LNCaP clone FGC (cell line): Measurements from ENCODE around the gene ARSJ.
"Not testable (repeated sequence)": the region's sequence is repeated elsewhere in the genome, so short reads cannot be mapped to it uniquely, and the experiment has no call there.

Source experiments
- DNase-seq: peaks from one replicate; pipeline ENCODE4 v3.0.0-alpha.2; 2011; ENCODE audit warnings: low read depth
- H3K4me3 ChIP-seq: 2 replicates; pipeline ENCODE4 v1.5.1; 2011; ENCODE audit warnings: mild to moderate bottlenecking, low read depth, low read length, control low read depth
- TF ChIP-seq, protein P1 (sequence below): IDR thresholded peaks from 2 replicates; pipeline ENCODE4 v1.5.1; 2012; ENCODE audit warnings: mild to moderate bottlenecking; ENCODE audit not compliant: control insufficient read depth, insufficient read depth; ENCODE audit errors: extremely low read depth

The ARSJ gene

DNA sequence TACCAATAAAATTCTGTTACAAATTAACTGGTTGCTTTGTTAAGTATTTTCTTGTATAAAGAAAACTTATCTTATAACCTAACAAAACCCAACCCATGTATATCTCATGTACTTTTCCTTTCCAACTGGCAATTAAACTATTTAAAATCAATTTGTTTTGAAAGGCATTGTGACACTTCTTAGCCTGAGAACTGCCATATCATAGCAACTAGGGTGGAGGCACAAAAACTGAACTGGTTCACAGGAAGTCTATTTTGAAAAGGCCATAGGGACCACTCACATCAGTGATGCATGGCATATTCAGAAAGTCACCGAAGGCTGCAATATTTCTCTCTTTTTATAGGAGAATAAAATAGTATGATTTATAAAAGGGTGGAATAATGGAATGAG lies 40.5 kb upstream of the ARSJ start:
- TF ChIP-seq, protein P1, sequence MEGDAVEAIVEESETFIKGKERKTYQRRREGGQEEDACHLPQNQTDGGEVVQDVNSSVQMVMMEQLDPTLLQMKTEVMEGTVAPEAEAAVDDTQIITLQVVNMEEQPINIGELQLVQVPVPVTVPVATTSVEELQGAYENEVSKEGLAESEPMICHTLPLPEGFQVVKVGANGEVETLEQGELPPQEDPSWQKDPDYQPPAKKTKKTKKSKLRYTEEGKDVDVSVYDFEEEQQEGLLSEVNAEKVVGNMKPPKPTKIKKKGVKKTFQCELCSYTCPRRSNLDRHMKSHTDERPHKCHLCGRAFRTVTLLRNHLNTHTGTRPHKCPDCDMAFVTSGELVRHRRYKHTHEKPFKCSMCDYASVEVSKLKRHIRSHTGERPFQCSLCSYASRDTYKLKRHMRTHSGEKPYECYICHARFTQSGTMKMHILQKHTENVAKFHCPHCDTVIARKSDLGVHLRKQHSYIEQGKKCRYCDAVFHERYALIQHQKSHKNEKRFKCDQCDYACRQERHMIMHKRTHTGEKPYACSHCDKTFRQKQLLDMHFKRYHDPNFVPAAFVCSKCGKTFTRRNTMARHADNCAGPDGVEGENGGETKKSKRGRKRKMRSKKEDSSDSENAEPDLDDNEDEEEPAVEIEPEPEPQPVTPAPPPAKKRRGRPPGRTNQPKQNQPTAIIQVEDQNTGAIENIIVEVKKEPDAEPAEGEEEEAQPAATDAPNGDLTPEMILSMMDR: no peak
- no peak overlapping the region for H3K4me3 ChIP-seq
- no peak for DNase-seq

DNA sequence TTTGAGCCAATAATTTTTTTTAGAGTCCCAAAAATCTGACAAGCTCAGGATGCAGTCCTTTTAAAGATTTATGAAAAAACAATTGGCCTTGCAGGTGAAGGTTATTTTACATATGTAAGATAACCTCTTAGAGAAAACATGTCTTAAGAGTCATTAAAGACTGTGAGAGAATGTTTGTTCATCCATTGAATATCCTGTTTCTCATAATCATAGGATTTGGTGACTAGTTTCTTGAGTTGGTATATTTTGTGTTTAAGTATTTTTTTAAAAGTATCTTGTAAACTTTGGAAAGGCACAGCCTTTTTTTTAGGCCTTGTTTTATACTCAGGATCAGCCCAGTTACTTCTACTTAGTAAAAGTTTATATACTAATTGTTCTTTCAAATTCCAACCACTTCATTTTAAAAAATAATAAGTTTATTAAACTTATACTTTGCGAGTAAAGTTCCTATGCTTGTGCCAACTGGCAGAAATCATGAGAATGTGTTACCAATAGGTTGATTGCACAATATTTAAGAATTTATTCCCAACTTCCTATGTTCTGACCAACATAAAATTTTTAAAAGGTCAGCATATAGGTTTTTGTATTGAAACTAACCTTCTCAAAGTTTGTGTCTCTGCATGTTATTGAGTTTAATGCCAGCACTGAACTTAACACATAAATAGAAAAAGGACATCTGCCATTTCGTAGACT lies 40.0 kb upstream of the ARSJ start:
- TF ChIP-seq, protein P1: no peak
- DNase-seq: no peak
- H3K4me3 ChIP-seq: no peak overlapping the region

DNA sequence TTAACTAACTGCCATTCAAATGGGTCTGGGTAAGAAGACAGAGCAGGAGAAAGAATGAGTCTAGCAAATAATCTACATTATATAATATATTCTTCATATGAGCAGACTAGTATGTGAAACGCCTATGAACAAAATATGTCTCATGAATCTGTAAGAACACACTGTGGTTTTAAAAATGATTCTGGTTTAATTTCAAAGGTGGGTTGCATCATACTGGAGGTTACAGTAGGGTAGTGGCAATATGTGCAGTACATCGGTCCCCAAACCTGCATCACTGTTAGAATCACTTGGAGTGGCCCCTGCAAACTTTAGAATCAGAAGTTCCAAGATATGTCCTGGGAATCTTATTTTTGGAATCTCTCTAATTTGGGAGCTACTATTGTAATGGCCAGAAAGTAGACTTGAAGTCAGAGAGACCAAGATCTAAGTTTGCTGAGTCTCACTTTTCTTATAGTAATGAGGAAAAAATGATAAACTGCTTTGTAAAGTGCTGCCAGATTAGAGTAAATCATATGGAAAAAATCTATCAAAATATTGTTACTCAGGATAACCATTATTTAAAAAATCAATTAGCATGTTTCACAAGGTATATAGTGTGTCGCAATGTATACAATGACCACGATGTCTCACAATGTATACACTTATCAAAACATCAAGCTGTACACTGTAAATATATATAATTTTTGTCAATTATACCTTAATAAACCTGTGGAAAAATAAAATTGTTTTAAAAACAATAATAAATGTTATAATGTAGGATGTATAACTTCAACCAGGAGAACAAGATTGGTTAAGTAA lies 37.9 kb upstream of the ARSJ start:
- no peak overlapping the region for H3K4me3 ChIP-seq
- DNase-seq: no peak
- TF ChIP-seq, protein P1: no peak

DNA sequence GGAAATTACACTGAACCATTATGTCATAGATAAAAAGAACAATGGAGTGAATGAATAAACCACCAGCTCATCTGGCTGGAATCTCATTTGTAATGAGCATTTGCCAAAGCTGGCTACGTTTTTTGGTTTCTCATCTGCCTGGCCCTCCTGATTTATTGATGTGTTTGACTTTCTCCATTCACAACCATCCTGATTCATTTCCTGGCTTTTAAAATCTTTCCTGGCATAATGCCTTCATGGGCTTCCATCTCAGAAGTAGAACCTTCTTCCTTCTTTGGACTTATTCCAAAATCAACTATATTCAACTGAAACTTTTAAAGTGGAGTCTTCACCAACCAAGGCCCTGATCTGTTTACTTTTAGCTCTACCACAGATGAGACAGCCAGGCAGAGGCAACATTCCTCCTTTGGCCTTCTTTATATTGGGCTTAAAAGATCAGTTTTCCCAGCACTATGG lies 36.0 kb upstream of the ARSJ start:
- DNase-seq: peak; percentile 19
- TF ChIP-seq, protein P1: no peak
- H3K4me3 ChIP-seq: no peak overlapping the region

DNA sequence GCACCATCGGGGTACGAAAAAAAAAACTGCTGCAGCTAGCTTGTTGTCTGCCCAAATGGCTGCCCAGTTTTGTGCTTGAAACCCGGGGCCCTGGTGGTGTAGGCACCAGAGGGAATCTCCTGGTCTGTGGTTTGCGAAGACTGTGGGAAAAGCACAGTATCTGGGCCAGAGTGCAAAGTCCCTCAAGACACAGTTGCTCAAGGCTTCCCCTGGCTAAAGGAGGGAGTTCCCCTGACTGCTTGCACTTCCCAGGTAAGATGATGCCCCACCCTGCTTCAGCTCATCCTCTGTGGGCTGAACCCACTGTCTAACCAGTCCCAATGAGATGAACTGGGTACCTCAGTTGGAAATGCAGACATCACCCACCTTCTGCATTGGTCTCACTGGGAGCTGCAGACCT lies 33.8 kb upstream of the ARSJ start:
- H3K4me3 ChIP-seq: not testable (repeated sequence)

DNA sequence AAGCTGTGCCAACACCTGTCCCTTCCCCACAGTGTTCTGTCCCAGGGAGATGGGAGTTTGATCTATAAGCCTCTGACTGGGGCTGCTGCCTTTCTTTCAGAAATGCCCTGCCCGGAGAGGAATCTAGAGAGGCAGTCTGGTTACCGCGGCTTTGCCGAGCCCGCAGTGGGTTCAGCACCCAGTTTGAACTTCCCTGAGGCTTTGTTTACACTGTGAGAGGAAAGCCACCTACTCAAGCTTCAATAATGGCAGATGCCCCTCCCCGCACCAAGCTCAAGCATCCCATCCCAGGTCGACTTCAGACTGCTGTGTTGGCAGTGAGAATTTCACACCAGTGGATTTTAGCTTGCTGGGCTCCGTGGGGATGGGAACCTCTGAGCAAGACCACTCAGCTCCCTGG lies 33.3 kb upstream of the ARSJ start:
- no peak overlapping the region for H3K4me3 ChIP-seq
- TF ChIP-seq, protein P1: no peak
- no peak for DNase-seq

More for the DNA sequence above, 33.8 kb upstream of the ARSJ start:
- DNase-seq: not testable (repeated sequence)

DNA sequence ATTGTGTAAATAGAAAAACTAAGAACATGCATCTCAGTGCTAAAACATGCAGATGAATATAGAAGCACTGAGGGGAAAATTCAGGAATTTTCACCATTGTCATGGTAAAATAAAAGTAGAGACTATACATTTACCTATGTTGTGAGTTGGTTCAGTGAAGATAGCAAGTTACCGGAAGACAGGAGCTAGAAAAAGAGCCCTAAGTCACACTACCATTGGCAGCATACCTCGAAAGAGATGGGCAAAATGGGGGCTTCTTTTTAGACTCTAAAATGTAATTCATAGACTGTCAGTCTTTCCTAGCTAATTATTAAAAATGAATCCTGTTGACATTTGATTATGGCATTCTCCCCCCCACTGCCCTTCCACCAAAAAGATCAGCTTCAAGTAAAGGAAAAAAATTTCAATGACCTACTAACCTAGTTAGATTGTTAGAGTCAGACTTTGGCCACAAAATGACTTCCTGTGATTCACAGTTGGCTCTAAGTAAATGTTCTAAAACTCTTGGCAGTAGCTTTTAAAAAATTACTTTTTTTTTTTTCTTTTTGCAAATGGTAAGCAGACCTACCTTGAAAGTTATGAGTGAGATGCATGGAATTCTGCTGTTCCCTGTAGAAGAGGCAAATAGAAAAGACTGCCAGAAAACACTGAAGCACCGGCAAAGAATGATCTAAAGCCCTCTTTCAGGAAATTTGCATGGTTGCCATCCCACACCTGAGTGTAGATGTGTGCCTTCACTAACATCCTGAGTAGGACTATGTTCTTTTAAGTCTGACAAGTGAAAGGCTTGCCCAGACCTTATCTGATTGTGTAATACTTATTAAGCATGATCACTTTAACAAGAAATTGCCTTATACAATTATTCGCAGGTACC lies 26.4 kb upstream of the ARSJ start:
- no peak overlapping the region for H3K4me3 ChIP-seq
- TF ChIP-seq, protein P1: no peak
- DNase-seq: no peak

DNA sequence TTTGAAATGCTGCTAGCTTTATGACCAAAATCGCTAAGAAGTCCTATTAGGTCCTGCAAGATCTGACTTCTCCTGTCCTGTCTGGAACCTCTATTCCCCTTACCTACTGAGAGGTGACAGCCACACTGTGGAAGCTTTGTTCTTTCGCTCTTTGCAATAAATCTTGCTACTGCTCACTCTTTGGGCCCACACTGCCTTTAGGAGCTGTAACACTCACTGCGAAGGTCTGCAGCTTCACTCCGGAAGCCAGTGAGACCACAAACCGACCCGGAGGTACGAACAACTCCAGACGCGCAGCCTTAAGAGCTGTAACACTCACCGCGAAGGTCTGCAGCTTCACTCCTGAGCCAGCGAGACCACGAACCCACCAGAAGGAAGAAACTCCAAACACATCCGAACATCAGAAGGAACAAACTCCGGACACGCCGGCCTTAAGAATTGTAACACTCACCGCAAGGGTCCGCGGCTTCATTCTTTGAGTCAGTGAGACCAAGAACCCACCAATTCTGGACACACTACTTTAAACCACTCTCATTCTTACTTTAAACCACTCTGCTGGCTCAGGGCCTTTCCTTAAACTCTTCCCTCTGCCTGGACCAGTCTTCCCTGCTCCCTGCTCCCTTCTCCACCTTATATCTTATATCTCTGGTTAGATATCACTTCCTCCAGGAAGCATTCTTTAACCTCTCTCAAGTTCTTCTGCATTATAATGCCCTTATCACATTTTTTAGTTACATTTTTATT lies 25.2 kb upstream of the ARSJ start:
- H3K4me3 ChIP-seq, DNase-seq: not testable (repeated sequence)
